Astrocyte of the spinal cord (primary cell): ENCODE data around the gene ANKRD60.

ENCODE experiments used
- DNase-seq: peaks from one replicate; pipeline ENCODE4 v3.0.0; 2011; ENCODE audit warnings: low read depth, low spot score
- H3K4me3 ChIP-seq: 2 replicates; pipeline ENCODE4 v1.5.1; 2011; ENCODE audit warnings: low read depth, mild to moderate bottlenecking, low read length, moderate library complexity
- in situ Hi-C: cut with HindIII; loops from 2 replicates; pipeline ENCODE4 v1.10.0; 2017; ENCODE audit warnings: low sequenced_read_pairs
- TF ChIP-seq, protein P1 (sequence below): IDR thresholded peaks from 2 replicates; pipeline ENCODE4 v1.5.1; 2012; ENCODE audit warnings: low read depth, mild to moderate bottlenecking, low read length, inconsistent platforms

Gene ANKRD60

DNA sequence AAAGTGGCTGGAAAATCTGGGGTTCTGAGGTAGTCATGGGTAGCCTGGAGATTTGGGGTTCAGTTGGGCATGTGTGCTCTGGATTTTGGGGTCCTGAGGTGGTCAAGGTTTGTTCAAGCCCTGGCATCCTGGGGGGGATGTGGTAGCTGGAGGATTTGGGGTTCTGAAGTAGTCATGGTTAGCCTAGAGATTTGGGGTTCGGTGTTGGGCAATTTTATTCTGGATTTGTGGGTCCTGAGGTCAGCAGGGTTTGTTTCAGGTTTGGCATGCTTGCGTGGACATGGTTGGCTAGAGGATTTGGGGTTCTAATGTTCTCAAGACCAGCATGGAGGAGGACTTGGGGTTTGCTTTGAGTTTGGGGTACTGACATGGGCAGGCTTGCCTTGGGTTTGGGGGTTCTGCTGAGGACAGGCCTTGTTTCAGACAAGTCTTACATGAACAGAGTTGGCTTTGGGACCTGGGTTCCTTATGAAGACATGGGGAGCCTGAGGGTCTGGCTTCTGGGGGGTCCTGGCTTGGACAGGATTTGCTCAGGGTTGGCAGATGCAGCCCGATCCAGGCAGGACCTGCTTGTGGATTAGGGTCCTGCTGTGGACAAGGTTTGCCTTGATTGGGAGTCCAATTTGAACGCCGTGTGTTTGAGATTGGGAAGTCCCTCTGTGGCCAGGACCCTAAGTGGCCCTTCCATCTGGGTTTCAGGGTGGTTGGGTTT lies 906 bp downstream of the ANKRD60 start:
- TF ChIP-seq, protein P1, sequence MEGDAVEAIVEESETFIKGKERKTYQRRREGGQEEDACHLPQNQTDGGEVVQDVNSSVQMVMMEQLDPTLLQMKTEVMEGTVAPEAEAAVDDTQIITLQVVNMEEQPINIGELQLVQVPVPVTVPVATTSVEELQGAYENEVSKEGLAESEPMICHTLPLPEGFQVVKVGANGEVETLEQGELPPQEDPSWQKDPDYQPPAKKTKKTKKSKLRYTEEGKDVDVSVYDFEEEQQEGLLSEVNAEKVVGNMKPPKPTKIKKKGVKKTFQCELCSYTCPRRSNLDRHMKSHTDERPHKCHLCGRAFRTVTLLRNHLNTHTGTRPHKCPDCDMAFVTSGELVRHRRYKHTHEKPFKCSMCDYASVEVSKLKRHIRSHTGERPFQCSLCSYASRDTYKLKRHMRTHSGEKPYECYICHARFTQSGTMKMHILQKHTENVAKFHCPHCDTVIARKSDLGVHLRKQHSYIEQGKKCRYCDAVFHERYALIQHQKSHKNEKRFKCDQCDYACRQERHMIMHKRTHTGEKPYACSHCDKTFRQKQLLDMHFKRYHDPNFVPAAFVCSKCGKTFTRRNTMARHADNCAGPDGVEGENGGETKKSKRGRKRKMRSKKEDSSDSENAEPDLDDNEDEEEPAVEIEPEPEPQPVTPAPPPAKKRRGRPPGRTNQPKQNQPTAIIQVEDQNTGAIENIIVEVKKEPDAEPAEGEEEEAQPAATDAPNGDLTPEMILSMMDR: no peak
- no peak overlapping the region for H3K4me3 ChIP-seq
- in situ Hi-C loops: loop anchor here (25.0 kb wide), 2 partner anchors 435 to 610 kb away; partner anchors contain the start of gene STX16
- no peak for DNase-seq

GRCh38 chr20:58225452-58226200 lies 2.8 kb downstream of the ANKRD60 start:
- TF ChIP-seq, protein P1: no peak
- DNase-seq: no peak
- no peak overlapping the region for H3K4me3 ChIP-seq
- in situ Hi-C loops: loop anchor here (25.0 kb wide), 2 partner anchors 437 to 612 kb away; partner anchors contain the start of gene STX16

DNA sequence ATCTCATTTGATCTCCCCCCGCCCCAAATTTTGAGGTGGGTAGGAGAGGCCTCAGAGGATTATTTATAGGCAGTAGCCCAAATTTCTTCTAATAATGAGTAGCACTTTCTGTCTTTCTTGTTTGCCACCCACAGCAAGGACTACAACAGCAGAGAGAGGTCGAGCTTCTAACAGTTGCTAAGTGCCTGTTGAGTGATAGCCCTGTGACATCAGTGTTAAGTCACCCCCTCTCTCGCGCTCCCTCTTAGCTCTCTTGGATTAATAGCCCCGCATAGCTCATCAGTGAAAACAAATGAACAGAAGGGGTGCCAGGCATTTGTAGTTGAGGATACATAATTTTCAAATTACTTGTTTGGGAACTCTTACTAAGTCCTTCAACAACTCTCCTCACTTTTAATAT lies 3.5 kb downstream of the ANKRD60 start:
- TF ChIP-seq, protein P1: no peak
- in situ Hi-C loops: loop anchor here (25.0 kb wide), 2 partner anchors 437 to 612 kb away; partner anchors contain the start of gene STX16
- DNase-seq: no peak
- H3K4me3 ChIP-seq: no peak overlapping the region

- in situ Hi-C loops: no loop called here
- DNase-seq: no peak
- no peak overlapping the region for H3K4me3 ChIP-seq
- TF ChIP-seq, protein P1: no peak
Measured at GRCh38 chr20:58224097-58224496, 4.4 kb downstream of the ANKRD60 start.

DNA sequence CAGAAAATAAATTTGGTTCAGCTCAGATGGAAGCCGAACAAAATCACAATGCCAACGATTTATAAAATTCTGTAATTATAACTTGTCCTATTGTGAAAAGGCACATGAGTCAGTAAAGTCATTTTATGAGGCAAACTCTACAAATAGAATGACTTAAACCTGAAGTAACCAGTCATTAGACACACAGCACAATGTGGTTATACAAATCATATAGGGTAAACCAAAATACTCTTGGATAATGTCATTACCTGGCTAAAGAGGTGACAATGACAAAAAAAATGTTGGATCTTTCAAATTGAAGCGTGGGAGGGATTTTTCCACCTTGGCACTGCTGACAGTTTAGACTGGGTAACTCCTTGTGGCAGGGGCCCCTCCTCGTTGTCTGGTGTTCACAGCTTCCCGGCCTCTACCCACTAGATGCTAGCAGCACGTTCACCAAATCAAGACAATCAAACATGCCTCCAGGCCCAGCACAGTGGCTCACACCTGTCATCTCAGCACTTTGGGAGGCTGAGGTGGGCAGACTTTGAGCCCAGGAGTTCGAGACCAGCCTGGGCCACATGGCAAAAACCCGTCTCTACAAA lies 5.0 kb downstream of the ANKRD60 start:
- TF ChIP-seq, protein P1: no peak
- H3K4me3 ChIP-seq: no peak overlapping the region
- DNase-seq: no peak
- in situ Hi-C loops: no loop called here

DNA sequence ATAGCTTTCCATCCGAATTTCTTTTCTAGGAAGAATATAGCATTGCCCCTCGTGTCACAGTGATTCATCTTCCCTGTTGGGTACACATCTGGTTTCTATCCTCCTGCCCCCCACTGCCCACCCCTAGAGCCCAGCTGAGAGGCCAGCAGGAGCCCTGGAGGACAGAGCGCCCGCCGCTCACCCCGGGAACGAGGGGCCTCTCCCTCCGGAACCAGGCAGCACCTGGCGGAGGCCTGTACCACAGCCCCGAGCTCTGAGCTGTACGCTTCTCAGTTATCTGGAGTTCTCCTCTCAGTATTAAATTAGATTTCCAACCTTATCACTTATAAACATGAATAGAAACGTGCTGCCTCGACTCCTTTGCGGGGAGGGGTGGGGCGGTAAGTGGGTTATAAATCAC lies 6.0 kb downstream of the ANKRD60 start:
- in situ Hi-C loops: no loop called here
- no peak overlapping the region for H3K4me3 ChIP-seq
- DNase-seq: no peak
- TF ChIP-seq, protein P1: no peak
